ENCODE measurements around the gene SFXN4.
A peak's percentile ranks its signal among the peaks of the same experiment; 100 is the strongest.

Gene SFXN4

GRCh38 chr10:119205894-119206602 is 40.5 kb upstream of the SFXN4 start:
- peak overlapping the region; percentile 90 for H3K27ac ChIP-seq (ENCODE audit: low read depth, low read length)
- no peak overlapping the region for H3K9ac ChIP-seq (ENCODE audit: low read length)
- H3K27me3 ChIP-seq (ENCODE audit: control insufficient read depth, insufficient read depth, low read length), result no peaks in the 10 kb centered on the region
- H3K4me3 ChIP-seq (ENCODE audit: low read length), result peak overlapping the region; percentile 71
- no peaks in the 10 kb centered on the region for H3K36me3 ChIP-seq (ENCODE audit: control insufficient read depth, insufficient read depth, low read length)
- peaks cover 16% of the 10 kb centered on the region for H3K4me1 ChIP-seq (ENCODE audit: control insufficient read depth, insufficient read depth, low read length)

- H3K4me3 ChIP-seq (ENCODE audit: low read length), result no peak overlapping the region
- no peaks in the 10 kb centered on the region for H3K4me1 ChIP-seq (ENCODE audit: control insufficient read depth, insufficient read depth, low read length)
- no peak overlapping the region for H3K27ac ChIP-seq (ENCODE audit: low read depth, low read length)
- no peaks in the 10 kb centered on the region for H3K36me3 ChIP-seq (ENCODE audit: control insufficient read depth, insufficient read depth, low read length)
- H3K27me3 ChIP-seq (ENCODE audit: control insufficient read depth, insufficient read depth, low read length), result no peaks in the 10 kb centered on the region
- H3K9ac ChIP-seq (ENCODE audit: low read length), result no peak overlapping the region
Measured at GRCh38 chr10:119203006-119203405, 37.5 kb upstream of the SFXN4 start.

GRCh38 chr10:119201233-119201632 is 35.7 kb upstream of the SFXN4 start:
- Histone ChIP-seq H3K4me3 (ENCODE audit: low read length) (no peak overlapping the region), H3K9ac (ENCODE audit: low read length) (no peak overlapping the region), H3K27ac (ENCODE audit: low read depth, low read length) (no peak overlapping the region), H3K4me1 (ENCODE audit: control insufficient read depth, insufficient read depth, low read length) (no peaks in the 10 kb centered on the region), H3K27me3 (ENCODE audit: control insufficient read depth, insufficient read depth, low read length) (no peaks in the 10 kb centered on the region), H3K36me3 (ENCODE audit: control insufficient read depth, insufficient read depth, low read length) (no peaks in the 10 kb centered on the region)

GRCh38 chr10:119199231-119199992 is 33.9 kb upstream of the SFXN4 start:
- no peak overlapping the region for H3K9ac ChIP-seq (ENCODE audit: low read length)
- no peaks in the 10 kb centered on the region for H3K4me1 ChIP-seq (ENCODE audit: control insufficient read depth, insufficient read depth, low read length)
- no peaks in the 10 kb centered on the region for H3K36me3 ChIP-seq (ENCODE audit: control insufficient read depth, insufficient read depth, low read length)
- H3K27ac ChIP-seq (ENCODE audit: low read depth, low read length), result no peak overlapping the region
- no peaks in the 10 kb centered on the region for H3K27me3 ChIP-seq (ENCODE audit: control insufficient read depth, insufficient read depth, low read length)
- H3K4me3 ChIP-seq (ENCODE audit: low read length), result no peak overlapping the region

GRCh38 chr10:119198438-119198837 is 32.9 kb upstream of the SFXN4 start:
- H3K4me3 ChIP-seq (ENCODE audit: low read length), result no peak overlapping the region
- no peaks in the 10 kb centered on the region for H3K36me3 ChIP-seq (ENCODE audit: control insufficient read depth, insufficient read depth, low read length)
- H3K9ac ChIP-seq (ENCODE audit: low read length), result no peak overlapping the region
- no peaks in the 10 kb centered on the region for H3K27me3 ChIP-seq (ENCODE audit: control insufficient read depth, insufficient read depth, low read length)
- H3K27ac ChIP-seq (ENCODE audit: low read depth, low read length), result no peak overlapping the region
- H3K4me1 ChIP-seq (ENCODE audit: control insufficient read depth, insufficient read depth, low read length), result no peaks in the 10 kb centered on the region

GRCh38 chr10:119197921-119198320 is 32.4 kb upstream of the SFXN4 start:
- Histone ChIP-seq H3K27me3 (ENCODE audit: control insufficient read depth, insufficient read depth, low read length) (no peaks in the 10 kb centered on the region), H3K4me3 (ENCODE audit: low read length) (no peak overlapping the region), H3K36me3 (ENCODE audit: control insufficient read depth, insufficient read depth, low read length) (no peaks in the 10 kb centered on the region), H3K9ac (ENCODE audit: low read length) (no peak overlapping the region), H3K27ac (ENCODE audit: low read depth, low read length) (no peak overlapping the region), H3K4me1 (ENCODE audit: control insufficient read depth, insufficient read depth, low read length) (no peaks in the 10 kb centered on the region)

GRCh38 chr10:119191881-119192280 is 26.4 kb upstream of the SFXN4 start:
- H3K4me3 ChIP-seq (ENCODE audit: low read length), result no peak overlapping the region
- H3K36me3 ChIP-seq (ENCODE audit: control insufficient read depth, insufficient read depth, low read length), result no peaks in the 10 kb centered on the region
- no peak overlapping the region for H3K27ac ChIP-seq (ENCODE audit: low read depth, low read length)
- no peaks in the 10 kb centered on the region for H3K4me1 ChIP-seq (ENCODE audit: control insufficient read depth, insufficient read depth, low read length)
- no peak overlapping the region for H3K9ac ChIP-seq (ENCODE audit: low read length)
- H3K27me3 ChIP-seq (ENCODE audit: control insufficient read depth, insufficient read depth, low read length), result no peaks in the 10 kb centered on the region

- Histone ChIP-seq H3K36me3 (ENCODE audit: control insufficient read depth, insufficient read depth, low read length) (no peaks in the 10 kb centered on the region), H3K9ac (ENCODE audit: low read length) (no peak overlapping the region), H3K4me1 (ENCODE audit: control insufficient read depth, insufficient read depth, low read length) (no peaks in the 10 kb centered on the region), H3K27ac (ENCODE audit: low read depth, low read length) (no peak overlapping the region), H3K27me3 (ENCODE audit: control insufficient read depth, insufficient read depth, low read length) (no peaks in the 10 kb centered on the region), H3K4me3 (ENCODE audit: low read length) (no peak overlapping the region)
Measured at GRCh38 chr10:119190954-119191785, 25.7 kb upstream of the SFXN4 start.

GRCh38 chr10:119190353-119190752 is 24.8 kb upstream of the SFXN4 start:
- no peak overlapping the region for H3K9ac ChIP-seq (ENCODE audit: low read length)
- H3K36me3 ChIP-seq (ENCODE audit: control insufficient read depth, insufficient read depth, low read length), result no peaks in the 10 kb centered on the region
- H3K27ac ChIP-seq (ENCODE audit: low read depth, low read length), result no peak overlapping the region

GRCh38 chr10:119189811-119190282 is 24.3 kb upstream of the SFXN4 start:
- no peak overlapping the region for H3K9ac ChIP-seq (ENCODE audit: low read length)
- H3K27ac ChIP-seq (ENCODE audit: low read depth, low read length), result no peak overlapping the region
- no peaks in the 10 kb centered on the region for H3K36me3 ChIP-seq (ENCODE audit: control insufficient read depth, insufficient read depth, low read length)
- H3K4me3 ChIP-seq (ENCODE audit: low read length), result no peak overlapping the region
- H3K4me1 ChIP-seq (ENCODE audit: control insufficient read depth, insufficient read depth, low read length), result no peaks in the 10 kb centered on the region
- H3K27me3 ChIP-seq (ENCODE audit: control insufficient read depth, insufficient read depth, low read length), result no peaks in the 10 kb centered on the region

More at GRCh38 chr10:119190353-119190752, 24.8 kb upstream of the SFXN4 start:
- no peaks in the 10 kb centered on the region for H3K4me1 ChIP-seq (ENCODE audit: control insufficient read depth, insufficient read depth, low read length)
- no peaks in the 10 kb centered on the region for H3K27me3 ChIP-seq (ENCODE audit: control insufficient read depth, insufficient read depth, low read length)
- H3K4me3 ChIP-seq (ENCODE audit: low read length), result no peak overlapping the region

- Histone ChIP-seq H3K27me3 (ENCODE audit: control insufficient read depth, insufficient read depth, low read length) (no peaks in the 10 kb centered on the region), H3K27ac (ENCODE audit: low read depth, low read length) (no peak overlapping the region), H3K4me3 (ENCODE audit: low read length) (no peak overlapping the region), H3K4me1 (ENCODE audit: control insufficient read depth, insufficient read depth, low read length) (peaks cover 3% of the 10 kb centered on the region), H3K9ac (ENCODE audit: low read length) (no peak overlapping the region), H3K36me3 (ENCODE audit: control insufficient read depth, insufficient read depth, low read length) (no peaks in the 10 kb centered on the region)
Measured at GRCh38 chr10:119183664-119184412, 18.3 kb upstream of the SFXN4 start.

All from rectal smooth muscle tissue (tissue), 1 donor.